ENCODE results near the gene EIF4G3. TPM values are rescaled to one million over a fixed set of nuclear protein-coding genes. Genes with fewer than 3 reads are reported as not detected.

Gene EIF4G3
- total RNA-seq, 1 donor from 2014 or later: 97.4 TPM

DNA sequence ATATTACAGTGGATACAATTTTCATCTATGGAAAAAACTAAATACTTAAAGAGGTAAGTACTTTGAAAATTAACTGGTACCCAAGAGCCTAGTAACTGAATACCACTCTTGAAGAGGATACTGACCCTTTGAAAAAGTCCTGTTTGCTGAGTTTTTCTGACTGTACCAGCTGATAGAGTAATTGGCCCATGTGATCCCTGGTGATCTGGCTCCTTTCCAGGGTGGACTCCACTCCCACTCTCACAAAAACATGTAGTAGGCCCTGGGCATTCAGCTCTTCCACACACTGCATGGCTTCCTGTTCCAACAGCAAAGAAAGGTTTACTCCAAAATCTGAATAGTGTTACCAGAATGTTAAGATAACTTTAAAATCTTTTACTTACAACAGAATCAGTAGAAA is 336.0 kb downstream of the EIF4G3 start:
- H3K4me1 Mint-ChIP-seq (ENCODE audit: low read depth): peaks cover 2% of the 10 kb centered on the region

DNA sequence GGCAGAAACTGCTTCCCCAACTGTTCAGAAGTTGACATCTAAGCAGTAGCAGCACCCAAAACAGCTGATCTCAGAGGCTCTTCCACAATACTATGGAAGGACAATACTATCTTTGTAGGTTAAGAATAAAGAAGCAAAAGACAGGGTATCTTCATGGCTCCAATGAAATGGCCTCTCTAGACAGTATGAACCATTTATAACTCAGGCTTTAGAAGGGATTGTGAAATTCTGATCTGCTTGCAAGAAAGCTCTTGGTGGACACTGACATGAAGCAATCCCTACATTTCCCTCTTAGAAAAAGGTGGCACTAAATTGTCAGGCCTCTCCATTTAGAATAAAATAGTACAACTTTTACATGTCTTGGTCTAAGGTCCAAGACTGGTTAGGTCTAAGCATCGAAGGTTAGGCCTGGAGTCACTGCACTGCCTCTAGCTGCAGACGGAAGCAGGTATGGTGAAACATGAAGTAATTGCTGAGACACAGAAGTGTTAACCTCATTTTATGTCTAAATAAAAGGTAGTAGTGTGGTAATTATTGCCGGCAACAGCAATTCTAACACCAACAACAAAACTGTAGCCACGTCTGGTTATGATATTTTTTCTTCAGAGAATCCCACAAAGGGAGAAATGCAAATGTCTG is 339.0 kb downstream of the EIF4G3 start:
- H3K36me3 Mint-ChIP-seq (ENCODE audit: insufficient read depth): peaks cover 27% of the 10 kb centered on the region
- no peaks in the 10 kb centered on the region for H3K27me3 Mint-ChIP-seq
- peak overlapping the region; percentile 57 for H3K27ac Mint-ChIP-seq
- H3K4me3 Mint-ChIP-seq (ENCODE audit: low read depth): no peak overlapping the region
- H3K4me1 Mint-ChIP-seq (ENCODE audit: low read depth): peaks cover 4% of the 10 kb centered on the region
- TF ChIP-seq, protein P1, sequence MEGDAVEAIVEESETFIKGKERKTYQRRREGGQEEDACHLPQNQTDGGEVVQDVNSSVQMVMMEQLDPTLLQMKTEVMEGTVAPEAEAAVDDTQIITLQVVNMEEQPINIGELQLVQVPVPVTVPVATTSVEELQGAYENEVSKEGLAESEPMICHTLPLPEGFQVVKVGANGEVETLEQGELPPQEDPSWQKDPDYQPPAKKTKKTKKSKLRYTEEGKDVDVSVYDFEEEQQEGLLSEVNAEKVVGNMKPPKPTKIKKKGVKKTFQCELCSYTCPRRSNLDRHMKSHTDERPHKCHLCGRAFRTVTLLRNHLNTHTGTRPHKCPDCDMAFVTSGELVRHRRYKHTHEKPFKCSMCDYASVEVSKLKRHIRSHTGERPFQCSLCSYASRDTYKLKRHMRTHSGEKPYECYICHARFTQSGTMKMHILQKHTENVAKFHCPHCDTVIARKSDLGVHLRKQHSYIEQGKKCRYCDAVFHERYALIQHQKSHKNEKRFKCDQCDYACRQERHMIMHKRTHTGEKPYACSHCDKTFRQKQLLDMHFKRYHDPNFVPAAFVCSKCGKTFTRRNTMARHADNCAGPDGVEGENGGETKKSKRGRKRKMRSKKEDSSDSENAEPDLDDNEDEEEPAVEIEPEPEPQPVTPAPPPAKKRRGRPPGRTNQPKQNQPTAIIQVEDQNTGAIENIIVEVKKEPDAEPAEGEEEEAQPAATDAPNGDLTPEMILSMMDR (IDR thresholded peaks at IDR 0.05; ENCODE audit: unreplicated experiment): no peak
- H3K9me3 Mint-ChIP-seq (ENCODE audit: low read depth): peaks cover 4% of the 10 kb centered on the region
- DNase-seq (ENCODE audit: low spot score, unreplicated experiment): no peak

More for the DNA sequence above, 336.0 kb downstream of the EIF4G3 start:
- no peak overlapping the region for H3K27ac Mint-ChIP-seq
- H3K4me3 Mint-ChIP-seq (ENCODE audit: low read depth): no peak overlapping the region
- no peak for DNase-seq (ENCODE audit: low spot score, unreplicated experiment)
- peaks cover 27% of the 10 kb centered on the region for H3K36me3 Mint-ChIP-seq (ENCODE audit: insufficient read depth)
- H3K9me3 Mint-ChIP-seq (ENCODE audit: low read depth): peaks cover 3% of the 10 kb centered on the region
- TF ChIP-seq, protein P1 (IDR thresholded peaks at IDR 0.05; ENCODE audit: unreplicated experiment): no peak
- H3K27me3 Mint-ChIP-seq: no peaks in the 10 kb centered on the region

DNA sequence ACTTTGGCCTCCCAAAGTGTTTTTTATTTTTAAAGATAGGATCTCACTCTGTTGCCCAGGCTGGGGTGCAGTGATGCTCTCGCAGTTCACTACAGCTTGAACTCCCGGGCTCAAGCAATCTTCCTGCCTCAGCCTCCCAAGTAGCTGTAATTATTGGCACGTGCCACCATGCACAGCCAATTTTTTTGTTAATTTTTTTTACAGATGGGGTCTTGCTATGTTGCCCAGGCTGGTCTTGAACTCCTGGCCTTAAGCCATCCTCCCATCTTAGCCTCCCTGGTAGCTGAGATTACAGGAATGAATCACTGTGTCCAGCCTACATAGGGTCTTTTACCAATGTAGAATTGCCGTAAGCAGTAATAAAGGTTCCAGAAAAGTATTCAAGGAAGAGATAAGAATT is 340.5 kb downstream of the EIF4G3 start:
- TF ChIP-seq, protein P1 (IDR thresholded peaks at IDR 0.05; ENCODE audit: unreplicated experiment): no peak
- H3K27ac Mint-ChIP-seq: no peak overlapping the region

DNA sequence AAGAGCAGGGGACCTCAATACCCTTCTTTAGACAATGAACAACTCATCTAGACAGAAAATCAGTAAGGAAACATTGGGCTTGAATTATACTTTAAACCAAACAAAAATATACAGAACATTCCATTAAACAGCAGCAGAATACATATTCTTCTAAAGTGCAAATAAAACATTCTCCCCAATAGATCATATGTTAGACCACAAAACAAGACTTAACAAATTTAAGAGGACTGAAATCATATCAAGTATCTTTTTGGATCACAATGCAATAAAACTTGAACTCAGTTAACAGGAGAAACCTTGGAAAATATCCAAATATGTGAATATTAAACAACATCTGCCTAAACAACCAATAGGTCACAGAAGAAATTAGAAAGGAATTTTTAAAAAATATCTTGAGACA is 341.9 kb downstream of the EIF4G3 start:
- H3K27ac Mint-ChIP-seq: peak overlapping the region; percentile 35
- DNase-seq (ENCODE audit: low spot score, unreplicated experiment): no peak
- H3K27me3 Mint-ChIP-seq: no peaks in the 10 kb centered on the region
- TF ChIP-seq, protein P1 (IDR thresholded peaks at IDR 0.05; ENCODE audit: unreplicated experiment): no peak
- peaks cover 4% of the 10 kb centered on the region for H3K9me3 Mint-ChIP-seq (ENCODE audit: low read depth)
- H3K36me3 Mint-ChIP-seq (ENCODE audit: insufficient read depth): peaks cover 22% of the 10 kb centered on the region
- H3K4me3 Mint-ChIP-seq (ENCODE audit: low read depth): no peak overlapping the region
- peaks cover 2% of the 10 kb centered on the region for H3K4me1 Mint-ChIP-seq (ENCODE audit: low read depth)

More for the DNA sequence above, 340.5 kb downstream of the EIF4G3 start:
- no peak for DNase-seq (ENCODE audit: low spot score, unreplicated experiment)
- H3K4me3 Mint-ChIP-seq (ENCODE audit: low read depth): no peak overlapping the region
- H3K4me1 Mint-ChIP-seq (ENCODE audit: low read depth): peaks cover 2% of the 10 kb centered on the region
- H3K36me3 Mint-ChIP-seq (ENCODE audit: insufficient read depth): peaks cover 24% of the 10 kb centered on the region
- H3K9me3 Mint-ChIP-seq (ENCODE audit: low read depth): peaks cover 4% of the 10 kb centered on the region
- H3K27me3 Mint-ChIP-seq: no peaks in the 10 kb centered on the region

DNA sequence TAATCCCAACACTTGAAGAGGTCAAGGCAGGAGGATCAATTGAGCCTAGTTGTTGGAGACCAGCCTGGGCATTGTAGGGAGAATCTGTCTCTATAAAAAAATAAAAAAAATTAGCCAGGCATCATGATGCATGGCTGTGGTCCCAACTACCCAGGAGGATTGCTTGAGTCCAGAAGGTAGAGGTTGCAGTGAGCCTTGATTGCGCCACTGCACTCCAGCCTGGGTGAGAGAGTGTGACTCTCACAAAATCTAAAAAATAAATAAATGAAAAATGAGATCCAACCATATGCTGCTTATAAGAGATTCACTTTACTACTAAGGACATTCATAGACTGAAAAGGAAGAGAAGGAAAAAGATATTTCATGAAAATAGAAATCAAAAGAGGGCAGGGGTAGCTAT is 342.5 kb downstream of the EIF4G3 start:
- H3K27me3 Mint-ChIP-seq: no peaks in the 10 kb centered on the region

More for the DNA sequence above, 342.5 kb downstream of the EIF4G3 start:
- Mint-ChIP-seq H3K27ac (no peak overlapping the region), H3K36me3 (ENCODE audit: insufficient read depth) (peaks cover 20% of the 10 kb centered on the region), H3K4me3 (ENCODE audit: low read depth) (no peak overlapping the region), H3K9me3 (ENCODE audit: low read depth) (peaks cover 4% of the 10 kb centered on the region), H3K4me1 (ENCODE audit: low read depth) (peaks cover 2% of the 10 kb centered on the region)
- no peak for DNase-seq (ENCODE audit: low spot score, unreplicated experiment)
- TF ChIP-seq, protein P1 (IDR thresholded peaks at IDR 0.05; ENCODE audit: unreplicated experiment): no peak

All from progenitor cell of endocrine pancreas (in vitro differentiated cells).